NOMO-1 (cell line): ENCODE measurements around the gene IFT74.

Experiments
- DNase-seq, 2 experiments: peaks; one replicate each; lab custom pipeline; 2025; ENCODE audit not compliant: unreplicated experiment in 2 of 2; lab: John Stamatoyannopoulos, UW

IFT74 gene

GRCh38 chr9:26955921-26956859, at the start of gene IFT74:
Gene IFT74 (plus strand): TSS chr9:26956412. CDS start chr9:26961968, 5,556 bp downstream.
- DNase-seq = no peak

GRCh38 chr9:26913138-26913668, 43.0 kb upstream of the IFT74 start:
- no peak for DNase-seq

GRCh38 chr9:26919698-26920097, 36.5 kb upstream of the IFT74 start:
- DNase-seq = no peak

- no peak for DNase-seq
Measured at GRCh38 chr9:26925609-26926008, 30.6 kb upstream of the IFT74 start.

- no peak for DNase-seq
Measured at GRCh38 chr9:26928902-26929495, 27.2 kb upstream of the IFT74 start.

GRCh38 chr9:26935847-26936246, 20.4 kb upstream of the IFT74 start:
- no peak for DNase-seq

GRCh38 chr9:26937816-26938371, 18.3 kb upstream of the IFT74 start:
- no peak for DNase-seq

- no peak for DNase-seq
Measured at GRCh38 chr9:26939955-26940711, 16.1 kb upstream of the IFT74 start.

GRCh38 chr9:26940779-26941178, 15.4 kb upstream of the IFT74 start:
- DNase-seq = no peak

- DNase-seq = no peak
Measured at GRCh38 chr9:26945591-26945990, 10.6 kb upstream of the IFT74 start.

GRCh38 chr9:26946753-26947727, 9.2 kb upstream of the IFT74 start, which contains the start of gene PLAA:
Gene PLAA (minus strand): TSS chr9:26947242. CDS start chr9:26947045, 197 bp downstream.
- no peak for DNase-seq

- DNase-seq = no peak
Measured at GRCh38 chr9:26947736-26948135, 8.5 kb upstream of the IFT74 start.

GRCh38 chr9:26949637-26950069, 6.6 kb upstream of the IFT74 start:
- DNase-seq = no peak

- no peak for DNase-seq
Measured at GRCh38 chr9:26950521-26950920, 5.7 kb upstream of the IFT74 start.

- no peak for DNase-seq
Measured at GRCh38 chr9:26951794-26952193, 4.4 kb upstream of the IFT74 start.

- no peak for DNase-seq
Measured at GRCh38 chr9:26954050-26954508, 2.1 kb upstream of the IFT74 start.

- DNase-seq = no peak
Measured at GRCh38 chr9:26955222-26955903, 849 bp upstream of the IFT74 start.

GRCh38 chr9:26956860-26957233, 635 bp downstream of the IFT74 start:
- DNase-seq = no peak

- DNase-seq = no peak
Measured at GRCh38 chr9:26971721-26972120, 15.5 kb downstream of the IFT74 start.
